CD4-positive, alpha-beta T cell (primary cell): Measurements from ENCODE around the gene TTC38. TPM values are rescaled to one million over a fixed set of nuclear protein-coding genes. Genes with fewer than 3 reads are reported as not detected.

Experiments
- ATAC-seq: fragments of 200-7000 bp; cut with Tn5 transposase; one replicate; pipeline ENCODE4 v1.10.0; 2022; ENCODE audit warnings: mild to moderate bottlenecking; ENCODE audit not compliant: poor library complexity
- CTCF ChIA-PET: fragments of 350-600 bp; sonication (Branson Sonifier 250); formaldehyde crosslinking; loops from one replicate; lab custom pipeline; 2021; ENCODE audit warnings: antibody characterized with exemption, inconsistent platforms; lab: Charles Lee
- POLR2A ChIA-PET: fragments of 350-600 bp; sonication (Branson Sonifier 250); formaldehyde crosslinking; loops from one replicate; lab custom pipeline; 2021; ENCODE audit warnings: antibody characterized with exemption, inconsistent platforms; lab: Charles Lee
- DNase-seq, 14 experiments: peaks; one replicate each; pipeline ENCODE4 v3.0.0-alpha.2; 2013 to 2020; ENCODE audit warnings: mixed read lengths in 2 of 14
- H3K27ac ChIP-seq, 2 donors: one replicate each; pipeline versions ENCODE4 v1.5.1 to v1.7.0; 2013; ENCODE audit warnings: low read length in 2 of 2, low read depth in 1 of 2, mild to moderate bottlenecking in 1 of 2
- H3K27me3 ChIP-seq, 2 experiments: 1 replicate in 1 of 2; 2 replicates in 1 of 2; pipeline versions ENCODE4 v1.6.1 to v1.7.0; 2013; ENCODE audit warnings: low read length in 2 of 2, control low read depth in 1 of 2, mild to moderate bottlenecking in 1 of 2, moderate library complexity in 1 of 2; ENCODE audit not compliant: insufficient read depth in 2 of 2, control insufficient read depth in 1 of 2
- H3K36me3 ChIP-seq: one replicate; pipeline ENCODE4 v1.6.1; 2013; ENCODE audit warnings: low read length, control low read depth; ENCODE audit not compliant: insufficient read depth
- H3K4me1 ChIP-seq: one replicate; pipeline ENCODE4 v1.6.1; 2013; ENCODE audit warnings: low read length, control low read depth; ENCODE audit not compliant: insufficient read depth
- H3K4me3 ChIP-seq: one replicate; pipeline ENCODE4 v1.5.1; 2013; ENCODE audit warnings: mild to moderate bottlenecking, low read length, moderate library complexity
- H3K9me3 ChIP-seq, 2 experiments: 1 replicate in 1 of 2; 2 replicates in 1 of 2; pipeline versions ENCODE4 v1.6.1 to v1.7.0; 2013; ENCODE audit warnings: low read length in 2 of 2, mild to moderate bottlenecking in 2 of 2, control low read depth in 1 of 2, moderate library complexity in 1 of 2; ENCODE audit not compliant: control insufficient read depth in 1 of 2, insufficient read depth in 1 of 2
- H3K27ac Mint-ChIP-seq: one replicate; pipeline ENCODE4 v1.8.0; 2020; ENCODE audit warnings: mixed read lengths
- H3K27me3 Mint-ChIP-seq: one replicate; pipeline ENCODE4 v1.8.0; 2021; ENCODE audit warnings: mixed read lengths
- H3K36me3 Mint-ChIP-seq: one replicate; pipeline ENCODE4 v1.8.0; 2021; ENCODE audit warnings: low read depth, mixed read lengths
- H3K4me1 Mint-ChIP-seq: one replicate; pipeline ENCODE4 v1.8.0; 2021; ENCODE audit warnings: low read depth, mixed read lengths
- H3K4me3 Mint-ChIP-seq: one replicate; pipeline ENCODE4 v1.8.0; 2020; ENCODE audit warnings: mild to moderate bottlenecking, mixed read lengths
- H3K9me3 Mint-ChIP-seq: one replicate; pipeline ENCODE4 v1.8.0; 2020; ENCODE audit warnings: mixed read lengths
- intact Hi-C, 2 experiments: fragments of 100-400 bp; cut with DNase I in 1 of 2; cut with micrococcal nuclease in 1 of 2; formaldehyde crosslinking; loops; one replicate each; pipeline versions ENCODE4 v1.15.1 to v1.9.0; 2023 to 2025; cut with DNase I, micrococcal nuclease
- total RNA-seq, 174 experiments: library from RNA in 2 of 174; stranded (reverse) in 2 of 174; gene quantifications; one replicate each; pipeline ENCODE4 v1.2.3 and lab custom pipeline; 2021 to 2026
- TF ChIP-seq, protein P1 (sequence below): fragments of 200-600 bp; IDR thresholded peaks from one replicate; pipeline ENCODE4 v1.8.0; 2022; ENCODE audit warnings: antibody characterized with exemption, mild to moderate bottlenecking

Gene TTC38
- total RNA-seq, 2 experiments from 2014 or later, result 1.8 to 2.7 TPM

DNA sequence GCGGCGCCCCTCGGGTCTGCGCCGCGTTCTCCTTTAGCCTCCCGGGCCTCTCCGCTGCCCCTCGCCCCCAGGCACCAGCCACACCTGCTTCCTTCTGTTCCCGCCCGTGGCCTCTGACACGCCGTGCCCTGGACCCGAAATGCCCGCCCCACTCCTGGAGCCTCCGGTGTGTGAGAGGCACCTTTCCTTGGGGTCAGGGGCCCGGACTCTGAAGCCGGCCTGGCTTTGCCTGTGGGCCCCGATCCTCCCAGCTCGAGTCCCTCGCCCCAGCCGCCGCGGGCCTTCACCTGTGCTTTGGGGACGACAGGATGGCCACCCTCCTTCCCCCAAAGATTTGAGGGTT, 17.1 kb upstream of the TTC38 start:
- no peaks in the 10 kb centered on the region for H3K9me3 ChIP-seq
- TF ChIP-seq, protein P1, sequence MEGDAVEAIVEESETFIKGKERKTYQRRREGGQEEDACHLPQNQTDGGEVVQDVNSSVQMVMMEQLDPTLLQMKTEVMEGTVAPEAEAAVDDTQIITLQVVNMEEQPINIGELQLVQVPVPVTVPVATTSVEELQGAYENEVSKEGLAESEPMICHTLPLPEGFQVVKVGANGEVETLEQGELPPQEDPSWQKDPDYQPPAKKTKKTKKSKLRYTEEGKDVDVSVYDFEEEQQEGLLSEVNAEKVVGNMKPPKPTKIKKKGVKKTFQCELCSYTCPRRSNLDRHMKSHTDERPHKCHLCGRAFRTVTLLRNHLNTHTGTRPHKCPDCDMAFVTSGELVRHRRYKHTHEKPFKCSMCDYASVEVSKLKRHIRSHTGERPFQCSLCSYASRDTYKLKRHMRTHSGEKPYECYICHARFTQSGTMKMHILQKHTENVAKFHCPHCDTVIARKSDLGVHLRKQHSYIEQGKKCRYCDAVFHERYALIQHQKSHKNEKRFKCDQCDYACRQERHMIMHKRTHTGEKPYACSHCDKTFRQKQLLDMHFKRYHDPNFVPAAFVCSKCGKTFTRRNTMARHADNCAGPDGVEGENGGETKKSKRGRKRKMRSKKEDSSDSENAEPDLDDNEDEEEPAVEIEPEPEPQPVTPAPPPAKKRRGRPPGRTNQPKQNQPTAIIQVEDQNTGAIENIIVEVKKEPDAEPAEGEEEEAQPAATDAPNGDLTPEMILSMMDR, result no peak
- peaks cover 9% of the 10 kb centered on the region for H3K36me3 Mint-ChIP-seq
- ChIA-PET POLR2A (interaction anchor here (0.8 to 3.9 kb wide), 12 partner anchors 9 to 237 kb away, joined by 3 to 30 read pairs (median 4); partner anchors contain the start of genes GTSE1, PPARA, TRMU and TTC38), CTCF (interaction anchor here (1.1 to 2.1 kb wide), 3 partner anchors 46 to 100 kb away, joined by 3 to 6 read pairs (median 3); partner anchors contain the start of gene GTSE1)
- H3K36me3 ChIP-seq, result peaks cover 9% of the 10 kb centered on the region
- no peaks in the 10 kb centered on the region for H3K9me3 Mint-ChIP-seq
- peak overlapping the region; percentile 76 for H3K27ac Mint-ChIP-seq
- H3K4me1 Mint-ChIP-seq, result peaks cover 32% of the 10 kb centered on the region
- H3K4me3 ChIP-seq, result peak overlapping the region; percentile 79
- H3K27me3 ChIP-seq, result no peaks in the 10 kb centered on the region
- intact Hi-C loops, result loop anchor here (1.0 to 5.0 kb wide), 6 partner anchors 46 to 214 kb away; partner anchors contain the start of genes GTSE1 (in 2 of the 2) and PPARA (in 1 of the 2)
- peak overlapping the region; percentile 86 for H3K4me3 Mint-ChIP-seq
- DNase-seq (peak in 4 of 14 experiments; percentile 4 to 42 (median 8)), ATAC-seq (no peak)
- no peaks in the 10 kb centered on the region for H3K27me3 Mint-ChIP-seq
- peaks cover 31% of the 10 kb centered on the region for H3K4me1 ChIP-seq
- H3K27ac ChIP-seq, result peak overlapping the region in 1 of 2 donors; percentile 65

DNA sequence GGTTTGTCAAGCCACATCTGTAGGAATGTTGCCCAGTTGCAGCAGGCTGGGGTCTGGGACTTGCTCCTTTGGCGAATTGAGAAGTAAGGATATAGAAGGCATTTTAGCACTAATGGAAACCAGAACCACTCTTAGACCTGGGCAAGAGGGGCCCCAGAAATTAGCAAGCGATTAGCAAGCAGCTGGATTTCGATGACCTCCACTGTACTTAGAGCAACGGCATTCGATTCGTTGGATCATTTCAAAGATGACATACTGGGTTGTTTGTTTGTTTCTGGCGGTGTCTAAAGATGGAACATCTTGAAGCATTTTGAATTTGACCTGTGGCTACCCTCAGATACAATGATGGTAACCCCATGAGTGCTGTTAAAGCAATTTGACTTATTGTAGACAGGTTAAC, 16.5 kb upstream of the TTC38 start:
- POLR2A ChIA-PET, result interaction anchor here (0.7 to 3.9 kb wide), 4 partner anchors 10 to 101 kb away, joined by 3 to 30 read pairs (median 16); partner anchors contain the start of genes GTSE1 and PPARA
- TF ChIP-seq, protein P1, result no peak
- H3K27ac ChIP-seq, result peak overlapping the region in 1 of 2 donors; percentile 65
- Mint-ChIP-seq H3K36me3 (peaks cover 4% of the 10 kb centered on the region), H3K27me3 (no peaks in the 10 kb centered on the region), H3K4me3 (peak overlapping the region; percentile 86), H3K27ac (peak overlapping the region; percentile 76), H3K9me3 (no peaks in the 10 kb centered on the region), H3K4me1 (peaks cover 32% of the 10 kb centered on the region)
- H3K9me3 ChIP-seq, result no peaks in the 10 kb centered on the region
- H3K36me3 ChIP-seq, result peaks cover 9% of the 10 kb centered on the region
- peak overlapping the region; percentile 79 for H3K4me3 ChIP-seq
- intact Hi-C loops, result loop anchor here (2.0 to 5.0 kb wide), 4 partner anchors 46 to 214 kb away; partner anchors contain the start of gene GTSE1 (in 1 of the 2)
- ATAC-seq (no peak), DNase-seq (no peak)
- no peaks in the 10 kb centered on the region for H3K27me3 ChIP-seq
- peaks cover 31% of the 10 kb centered on the region for H3K4me1 ChIP-seq
- CTCF ChIA-PET, result interaction anchor here (2.1 kb wide), 1 partner anchor 45 kb away, joined by 6 read pairs; the partner anchor contains the start of gene GTSE1

DNA sequence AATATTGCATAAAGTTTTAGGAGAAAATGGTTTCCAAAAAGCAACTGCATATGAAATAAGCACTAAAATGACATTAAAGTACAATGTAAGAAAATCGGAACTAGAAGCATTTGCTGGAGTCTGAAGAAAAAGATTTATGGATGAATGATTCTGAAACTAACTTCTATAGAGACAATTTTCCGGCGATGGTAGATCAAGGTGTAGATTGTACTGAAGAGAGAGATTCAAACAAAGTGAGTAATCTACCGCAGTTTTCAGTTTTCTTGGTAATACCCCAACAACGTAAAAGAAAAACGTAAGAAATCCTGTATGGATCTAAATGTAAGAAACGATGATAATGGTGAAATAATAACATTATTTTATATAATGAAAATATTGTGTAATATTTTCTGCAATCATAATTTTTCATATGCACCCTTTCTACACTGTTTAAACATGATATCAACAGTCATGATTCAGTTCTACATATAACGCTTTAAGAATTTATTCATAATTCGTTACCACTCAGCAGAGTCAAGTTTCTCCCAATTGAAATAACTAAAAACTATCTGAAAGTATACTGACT, 15.9 kb upstream of the TTC38 start:
- Mint-ChIP-seq H3K27me3 (no peaks in the 10 kb centered on the region), H3K36me3 (no peaks in the 10 kb centered on the region), H3K4me1 (peaks cover 32% of the 10 kb centered on the region), H3K27ac (peak overlapping the region; percentile 76), H3K9me3 (no peaks in the 10 kb centered on the region), H3K4me3 (peak overlapping the region; percentile 86)
- no peaks in the 10 kb centered on the region for H3K9me3 ChIP-seq
- H3K4me1 ChIP-seq, result peaks cover 30% of the 10 kb centered on the region
- DNase-seq, result no peak
- no peak for ATAC-seq
- H3K27ac ChIP-seq, result no peak overlapping the region
- POLR2A ChIA-PET, result interaction anchor here (0.7 to 3.9 kb wide), 4 partner anchors 11 to 102 kb away, joined by 3 to 30 read pairs (median 12); partner anchors contain the start of genes GTSE1 and PPARA
- H3K36me3 ChIP-seq, result peaks cover 3% of the 10 kb centered on the region
- no peak overlapping the region for H3K4me3 ChIP-seq
- TF ChIP-seq, protein P1, result no peak
- CTCF ChIA-PET, result no interaction called here
- H3K27me3 ChIP-seq, result no peaks in the 10 kb centered on the region
- intact Hi-C loops, result loop anchor here (2.0 to 5.0 kb wide), 5 partner anchors 15 to 215 kb away; partner anchors contain the start of gene GTSE1 (in 1 of the 2)
